Right lobe of liver (tissue), 6 donors: Measurements from ENCODE around the gene LGR4. TPM values are rescaled to one million over a fixed set of nuclear protein-coding genes. Genes with fewer than 3 reads are reported as not detected.

ENCODE experiments used
- ATAC-seq, 4 donors: fragments of 200-7000 bp; cut with Tn5 transposase; one replicate each; pipeline ENCODE4 v1.9.1; 2020; ENCODE audit warnings: mild to moderate bottlenecking in 4 of 4, moderate library complexity in 4 of 4
- DNase-seq, 3 donors: peaks; one replicate each; pipeline ENCODE4 v3.0.0-alpha.2; 2020
- H3K27ac ChIP-seq, 3 donors: fragments of 200-600 bp; one replicate each; pipeline ENCODE4 v1.8.0; 2022
- H3K27me3 ChIP-seq, 2 donors: fragments of 200-600 bp; one replicate each; pipeline ENCODE4 v1.8.0; 2022
- H3K36me3 ChIP-seq, 4 donors: fragments of 200-600 bp; sonication (generic) in 1 of 4; one replicate each; pipeline versions ENCODE4 v1.5.1 to v1.8.0; 2017 to 2022; ENCODE audit warnings: control low read depth in 1 of 4
- H3K4me1 ChIP-seq, 4 donors: fragments of 200-600 bp; sonication (generic) in 1 of 4; one replicate each; pipeline versions ENCODE4 v1.5.1 to v1.8.0; 2017 to 2022; ENCODE audit warnings: control low read depth in 1 of 4
- H3K4me3 ChIP-seq, 3 donors: fragments of 200-600 bp; one replicate each; pipeline ENCODE4 v1.8.0; 2022
- H3K9me3 ChIP-seq, 4 donors: fragments of 200-600 bp; sonication (generic) in 1 of 4; one replicate each; pipeline versions ENCODE4 v1.5.1 to v1.8.0; 2017 to 2022; ENCODE audit warnings: control low read depth in 1 of 4
- POLR2A ChIP-seq: fragments of 450-650 bp; IDR thresholded peaks from one replicate; pipeline ENCODE4 v1.6.1; 2017; ENCODE audit warnings: antibody characterized with exemption, mild to moderate bottlenecking
- WGBS: methylation state at CpG from one replicate; pipeline ENCODE4 v1.1.6; 2018; ENCODE audit warnings: low coverage, low lambda C conversion rate; ENCODE audit not compliant: insufficient coverage; ENCODE audit errors: missing lambda C conversion rate; 5-methylcytosine and 5-hydroxymethylcytosine counted together
- intact Hi-C, 2 donors: fragments of 100-400 bp; cut with DNase I; formaldehyde crosslinking; loops; one replicate each; pipeline versions ENCODE4 v1.11.2 to v1.14.1; 2022
- total RNA-seq, 6 experiments: library from RNA; depleted of rRNA in 2 of 6; stranded (reverse); fragments of >200 nt in 2 of 6; fragmentation: NEBNext Ultra II Directional in 3 of 6; extraction: Animal tissue kit (Norgen Biotek cat#: 25700) in 3 of 6; gene quantifications; one replicate each; pipeline versions ENCODE4 v1.1.0 to v1.2.4, GENCODE V29; 2016 to 2023
- TF ChIP-seq, protein P1 (sequence below), 4 donors: fragments of 200-600 bp in 3 of 4; fragments of 450-650 bp in 1 of 4; IDR thresholded peaks; one replicate each; pipeline versions ENCODE4 v1.5.1 to v1.8.0; 2016 to 2022; ENCODE audit warnings: antibody characterized with exemption in 4 of 4, mild to moderate bottlenecking in 2 of 4
- donor health status: DM: no; HTN: yes; CAD: no.
- donor health status: DM: no; HTN: no; CAD: no.
- donor health status: DM: no; HTN: no; CAD: no.
- donor health status: DM: no; HTN: yes; CAD: no.
- donor health status: DM: no; HTN: yes; CAD: no.

LGR4 gene
- total RNA-seq, 6 experiments from 2014 or later: 32.5 to 46.3 (median 44.1) TPM

GRCh38 chr11:27481992-27482391 is 9.4 kb upstream of the LGR4 start:
- ATAC-seq (no peak), DNase-seq (no peak)
- TF ChIP-seq, protein P1, sequence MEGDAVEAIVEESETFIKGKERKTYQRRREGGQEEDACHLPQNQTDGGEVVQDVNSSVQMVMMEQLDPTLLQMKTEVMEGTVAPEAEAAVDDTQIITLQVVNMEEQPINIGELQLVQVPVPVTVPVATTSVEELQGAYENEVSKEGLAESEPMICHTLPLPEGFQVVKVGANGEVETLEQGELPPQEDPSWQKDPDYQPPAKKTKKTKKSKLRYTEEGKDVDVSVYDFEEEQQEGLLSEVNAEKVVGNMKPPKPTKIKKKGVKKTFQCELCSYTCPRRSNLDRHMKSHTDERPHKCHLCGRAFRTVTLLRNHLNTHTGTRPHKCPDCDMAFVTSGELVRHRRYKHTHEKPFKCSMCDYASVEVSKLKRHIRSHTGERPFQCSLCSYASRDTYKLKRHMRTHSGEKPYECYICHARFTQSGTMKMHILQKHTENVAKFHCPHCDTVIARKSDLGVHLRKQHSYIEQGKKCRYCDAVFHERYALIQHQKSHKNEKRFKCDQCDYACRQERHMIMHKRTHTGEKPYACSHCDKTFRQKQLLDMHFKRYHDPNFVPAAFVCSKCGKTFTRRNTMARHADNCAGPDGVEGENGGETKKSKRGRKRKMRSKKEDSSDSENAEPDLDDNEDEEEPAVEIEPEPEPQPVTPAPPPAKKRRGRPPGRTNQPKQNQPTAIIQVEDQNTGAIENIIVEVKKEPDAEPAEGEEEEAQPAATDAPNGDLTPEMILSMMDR (IDR thresholded peaks at IDR 0.05): no peak
- no peak for TF ChIP-seq POLR2A
- intact Hi-C loops: loop anchor here in 1 of 2 donors (10.0 kb wide), 1 partner anchor 297 kb away; no protein-coding TSS in a partner anchor
- Histone ChIP-seq H3K9me3 (no peaks in the 10 kb centered on the region), H3K4me3 (no peak overlapping the region), H3K36me3 (no peaks in the 10 kb centered on the region), H3K27me3 (no peaks in the 10 kb centered on the region), H3K27ac (no peak overlapping the region), H3K4me1 (no peaks in the 10 kb centered on the region)
- WGBS: 80% methylated on average over 4 of the region's 4 CpGs

- 88% methylated on average over 2 of the region's 2 CpGs for WGBS
- DNase-seq (no peak), ATAC-seq (no peak)
- TF ChIP-seq POLR2A: no peak
- TF ChIP-seq, protein P1 (IDR thresholded peaks at IDR 0.05): no peak
- H3K4me3 ChIP-seq: no peak overlapping the region
- H3K27me3 ChIP-seq: no peaks in the 10 kb centered on the region
- intact Hi-C loops: loop anchor here in 1 of 2 donors (10.0 kb wide), 1 partner anchor 173 kb away; no protein-coding TSS in a partner anchor
- H3K4me1 ChIP-seq: peaks cover 0 to 6% (median 0%) of the 10 kb centered on the region in 4 donors
- H3K36me3 ChIP-seq: no peaks in the 10 kb centered on the region
- H3K9me3 ChIP-seq: no peaks in the 10 kb centered on the region
- no peak overlapping the region for H3K27ac ChIP-seq
These were observed 5.2 kb upstream of the LGR4 start for GRCh38 chr11:27477831-27478230.

DNA sequence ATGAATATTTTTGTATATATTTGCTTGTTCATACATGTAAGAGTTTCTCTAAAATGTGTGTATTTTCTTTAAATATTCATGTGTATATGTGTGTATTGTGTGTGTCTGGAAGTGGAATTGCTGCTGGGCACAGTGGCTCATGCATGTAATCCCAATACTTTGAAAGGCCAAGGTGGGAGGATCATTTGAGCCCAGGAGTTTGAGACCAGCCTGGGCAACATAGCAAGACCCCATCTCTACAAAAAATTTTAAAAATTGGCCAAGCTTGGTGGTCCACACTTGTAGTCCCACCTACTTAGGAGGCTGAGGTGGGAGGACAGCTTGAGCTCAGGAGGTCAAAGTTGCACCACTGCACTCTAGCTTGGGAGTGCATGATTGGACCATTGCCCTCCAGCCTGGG is 4.7 kb upstream of the LGR4 start:
- intact Hi-C loops: loop anchor here in 1 of 2 donors (10.0 kb wide), 1 partner anchor 172 kb away; no protein-coding TSS in a partner anchor
- Histone ChIP-seq H3K4me1 (peaks cover 0 to 6% (median 0%) of the 10 kb centered on the region in 4 donors), H3K27ac (no peak overlapping the region), H3K9me3 (no peaks in the 10 kb centered on the region), H3K4me3 (no peak overlapping the region), H3K36me3 (no peaks in the 10 kb centered on the region), H3K27me3 (no peaks in the 10 kb centered on the region)
- DNase-seq (no peak), ATAC-seq (no peak)
- TF ChIP-seq POLR2A: no peak

GRCh38 chr11:27475622-27476021 is 3.0 kb upstream of the LGR4 start:
- H3K27me3 ChIP-seq: no peaks in the 10 kb centered on the region
- peaks cover 0 to 6% (median 0%) of the 10 kb centered on the region in 4 donors for H3K4me1 ChIP-seq
- H3K36me3 ChIP-seq: no peaks in the 10 kb centered on the region
- WGBS: 58% methylated on average over 5 of the region's 5 CpGs
- intact Hi-C loops: loop anchor here in 1 of 2 donors (10.0 kb wide), 1 partner anchor 171 kb away; no protein-coding TSS in a partner anchor
- TF ChIP-seq, protein P1 (IDR thresholded peaks at IDR 0.05): no peak
- no peak for TF ChIP-seq POLR2A
- DNase-seq (no peak), ATAC-seq (no peak)
- H3K27ac ChIP-seq: no peak overlapping the region
- H3K9me3 ChIP-seq: no peaks in the 10 kb centered on the region
- no peak overlapping the region for H3K4me3 ChIP-seq

DNA sequence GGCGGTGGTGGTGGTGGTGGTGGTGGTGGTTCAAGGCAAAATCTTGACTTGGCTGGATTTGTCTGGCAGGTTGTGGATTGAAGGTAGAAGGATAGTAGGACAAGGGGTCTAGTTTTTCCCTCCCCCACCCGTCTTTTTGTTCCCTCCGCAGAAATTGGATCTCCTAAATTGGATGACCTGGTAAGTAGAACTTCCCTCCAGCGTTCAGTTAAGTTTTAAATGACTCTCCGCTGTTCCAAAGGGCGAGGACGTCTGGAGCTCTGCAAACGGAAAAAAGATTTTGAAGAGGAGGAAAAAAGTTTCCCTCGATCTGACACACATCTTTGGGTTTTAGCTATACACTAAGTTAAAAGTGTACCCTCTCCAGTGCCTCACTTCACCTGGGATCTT is 422 bp upstream of the LGR4 start:
- Histone ChIP-seq H3K27ac (peak overlapping the region; percentile 30 to 59 (median 38)), H3K9me3 (no peaks in the 10 kb centered on the region), H3K27me3 (no peaks in the 10 kb centered on the region), H3K36me3 (no peaks in the 10 kb centered on the region), H3K4me3 (peak overlapping the region in 2 of 3 donors; percentile 19 to 41), H3K4me1 (peaks cover 0 to 23% (median 3%) of the 10 kb centered on the region in 4 donors)
- DNase-seq (no peak), ATAC-seq (peak; percentile 9 to 48 (median 22))
- intact Hi-C loops: loop anchor here in 1 of 2 donors (10.0 kb wide), 1 partner anchor 168 kb away; no protein-coding TSS in a partner anchor
- no peak for TF ChIP-seq POLR2A
- TF ChIP-seq, protein P1 (IDR thresholded peaks at IDR 0.05): no peak
- WGBS: 6% methylated on average over 9 of the region's 9 CpGs
